Loucy (cell line): ENCODE measurements around the gene PTBP1.

Experiments used
- EZH2phosphoT487 ChIP-seq: fragments of 200-600 bp; IDR thresholded peaks from 2 replicates; pipeline ENCODE4 v1.6.1; 2018; ENCODE audit warnings: antibody characterized with exemption, mild to moderate bottlenecking, moderate library complexity, borderline replicate concordance
- TF ChIP-seq, protein P1 (sequence below): fragments of 200-600 bp; sonication (generic); conservative IDR thresholded peaks from 2 replicates; pipeline ENCODE4 v1.5.1; 2014; ENCODE audit warnings: mild to moderate bottlenecking, antibody characterized with exemption, low read length

DNA sequence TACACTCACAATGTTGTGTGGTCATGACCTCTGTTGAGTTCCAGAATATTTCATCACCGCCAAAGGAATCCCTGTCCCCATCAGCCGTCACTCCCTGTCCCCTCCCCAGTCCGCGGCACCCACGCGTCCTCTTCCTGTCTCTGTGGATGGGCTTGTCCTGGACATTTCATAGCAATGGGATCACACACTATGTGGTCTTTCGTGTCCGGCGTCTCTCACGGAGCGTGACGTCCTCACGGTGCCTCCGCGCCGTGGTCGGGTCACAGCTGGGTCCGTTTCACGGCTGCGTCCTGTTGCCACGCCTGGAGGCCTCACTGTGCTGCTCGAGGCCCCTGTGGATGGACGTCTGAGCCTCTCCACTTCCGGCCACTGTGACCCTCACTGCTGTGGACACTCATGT, 37.0 kb downstream of the PTBP1 start:
- TF ChIP-seq, protein P1, sequence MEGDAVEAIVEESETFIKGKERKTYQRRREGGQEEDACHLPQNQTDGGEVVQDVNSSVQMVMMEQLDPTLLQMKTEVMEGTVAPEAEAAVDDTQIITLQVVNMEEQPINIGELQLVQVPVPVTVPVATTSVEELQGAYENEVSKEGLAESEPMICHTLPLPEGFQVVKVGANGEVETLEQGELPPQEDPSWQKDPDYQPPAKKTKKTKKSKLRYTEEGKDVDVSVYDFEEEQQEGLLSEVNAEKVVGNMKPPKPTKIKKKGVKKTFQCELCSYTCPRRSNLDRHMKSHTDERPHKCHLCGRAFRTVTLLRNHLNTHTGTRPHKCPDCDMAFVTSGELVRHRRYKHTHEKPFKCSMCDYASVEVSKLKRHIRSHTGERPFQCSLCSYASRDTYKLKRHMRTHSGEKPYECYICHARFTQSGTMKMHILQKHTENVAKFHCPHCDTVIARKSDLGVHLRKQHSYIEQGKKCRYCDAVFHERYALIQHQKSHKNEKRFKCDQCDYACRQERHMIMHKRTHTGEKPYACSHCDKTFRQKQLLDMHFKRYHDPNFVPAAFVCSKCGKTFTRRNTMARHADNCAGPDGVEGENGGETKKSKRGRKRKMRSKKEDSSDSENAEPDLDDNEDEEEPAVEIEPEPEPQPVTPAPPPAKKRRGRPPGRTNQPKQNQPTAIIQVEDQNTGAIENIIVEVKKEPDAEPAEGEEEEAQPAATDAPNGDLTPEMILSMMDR, result no peak
- no peak for TF ChIP-seq EZH2phosphoT487
